ENCODE results near the gene NPTX2.

The NPTX2 gene

GRCh38 chr7:98616381-98617050 lies 569 bp upstream of the NPTX2 start:
- DNase-seq = no peak
- in situ Hi-C loops (cut with MboI; ENCODE audit: low pct_unique_long_range_greater_than_20kb, low sequenced_read_pairs) = no loop called here

DNA sequence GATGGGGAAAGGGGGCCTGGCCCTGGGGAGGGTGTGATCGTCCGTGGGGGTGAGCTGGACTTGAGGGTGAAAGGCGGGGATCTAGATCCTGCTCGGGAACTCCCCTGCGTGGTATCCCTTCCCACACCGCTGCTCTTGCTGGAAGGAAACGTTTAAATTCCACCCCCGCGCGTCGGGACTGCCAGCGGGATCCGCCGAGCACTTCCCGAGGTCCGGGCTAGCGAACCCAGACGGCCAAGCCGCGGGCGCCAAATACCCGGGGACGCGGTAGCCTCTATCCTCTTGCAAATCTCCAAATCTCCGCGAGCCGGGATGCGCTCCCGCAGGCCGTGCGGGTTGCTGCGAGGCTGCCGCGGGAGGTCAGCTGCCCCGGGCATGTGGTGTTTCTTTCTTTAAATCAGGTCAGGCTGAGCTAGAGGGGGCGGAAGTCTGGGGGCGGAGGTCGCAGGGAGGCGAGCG lies 904 bp downstream of the NPTX2 start:
- no peak for DNase-seq

GRCh38 chr7:98618786-98619185 lies 1.7 kb downstream of the NPTX2 start:
- peak; percentile 28 for DNase-seq
- in situ Hi-C loops (cut with MboI; ENCODE audit: low pct_unique_long_range_greater_than_20kb, low sequenced_read_pairs) = no loop called here

More for the DNA sequence above, 904 bp downstream of the NPTX2 start:
- in situ Hi-C loops (cut with MboI; ENCODE audit: low pct_unique_long_range_greater_than_20kb, low sequenced_read_pairs) = no loop called here

DNA sequence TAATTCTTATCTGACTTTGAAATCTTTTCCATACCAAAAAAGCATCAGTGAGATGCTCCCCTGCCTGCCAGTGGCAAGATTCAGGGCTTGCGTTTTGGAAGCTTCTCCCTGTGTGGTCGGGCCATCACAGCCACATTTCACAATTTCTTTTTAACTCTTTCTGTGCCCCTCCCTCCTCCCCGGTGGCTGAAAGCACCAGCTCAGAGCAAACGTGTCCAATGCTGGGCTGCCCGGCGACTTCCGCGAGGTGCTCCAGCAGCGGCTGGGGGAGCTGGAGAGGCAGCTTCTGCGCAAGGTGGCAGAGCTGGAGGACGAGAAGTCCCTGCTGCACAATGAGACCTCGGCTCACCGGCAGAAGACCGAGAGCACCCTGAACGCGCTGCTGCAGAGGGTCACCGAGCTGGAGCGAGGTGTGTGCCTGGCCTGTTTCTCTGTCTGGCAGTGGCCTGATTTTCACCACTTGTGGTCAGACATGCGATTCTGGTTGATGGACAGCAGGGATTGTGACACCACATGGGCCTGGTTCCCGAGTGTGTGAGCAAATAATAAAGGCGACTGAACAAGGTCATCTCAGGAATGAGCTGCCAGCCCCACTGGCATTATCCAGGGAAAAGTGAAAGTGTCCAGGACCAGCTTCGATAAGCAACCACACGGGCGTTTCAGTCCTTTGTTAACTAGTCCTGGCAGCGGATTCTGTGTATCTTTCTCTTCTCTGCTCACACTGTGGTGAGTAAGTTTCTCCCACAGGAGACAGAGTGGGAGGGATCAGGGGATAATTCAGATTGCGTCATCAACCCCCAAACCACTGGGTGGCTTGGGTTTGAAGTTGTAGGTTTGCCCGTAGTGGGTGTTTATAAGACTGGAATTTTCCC lies 2.6 kb downstream of the NPTX2 start:
- DNase-seq = peak; percentile 47
- in situ Hi-C loops (cut with MboI; ENCODE audit: low pct_unique_long_range_greater_than_20kb, low sequenced_read_pairs) = no loop called here

- DNase-seq = no peak
- in situ Hi-C loops (cut with MboI; ENCODE audit: low pct_unique_long_range_greater_than_20kb, low sequenced_read_pairs) = no loop called here
Observed at GRCh38 chr7:98621573-98622482, 4.7 kb downstream of the NPTX2 start.

DNA sequence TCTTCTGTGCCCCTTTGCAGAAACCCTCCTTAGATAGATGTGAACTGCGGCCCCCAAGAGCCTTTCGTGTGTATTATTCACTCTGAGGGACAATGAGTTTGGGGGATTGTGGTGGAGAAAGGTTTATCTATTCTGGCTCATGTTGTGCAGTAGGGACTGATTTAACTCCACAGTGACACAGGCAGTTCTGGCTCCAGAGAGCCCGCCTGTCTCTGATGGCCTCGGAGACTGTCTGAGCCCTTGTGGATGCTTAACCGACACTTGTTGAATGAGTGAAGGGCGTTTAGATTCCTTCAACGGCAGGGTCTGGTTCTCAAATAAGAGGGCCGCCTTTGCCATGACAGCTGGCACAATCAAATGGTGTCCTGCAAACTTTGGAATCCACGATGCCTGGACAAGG lies 5.8 kb downstream of the NPTX2 start:
- in situ Hi-C loops (cut with MboI; ENCODE audit: low pct_unique_long_range_greater_than_20kb, low sequenced_read_pairs) = no loop called here
- no peak for DNase-seq

GRCh38 chr7:98624846-98625420 lies 7.8 kb downstream of the NPTX2 start:
- in situ Hi-C loops (cut with MboI; ENCODE audit: low pct_unique_long_range_greater_than_20kb, low sequenced_read_pairs) = no loop called here
- DNase-seq = no peak

GRCh38 chr7:98626460-98627412 lies 9.7 kb downstream of the NPTX2 start:
- in situ Hi-C loops (cut with MboI; ENCODE audit: low pct_unique_long_range_greater_than_20kb, low sequenced_read_pairs) = no loop called here
- no peak for DNase-seq

DNA sequence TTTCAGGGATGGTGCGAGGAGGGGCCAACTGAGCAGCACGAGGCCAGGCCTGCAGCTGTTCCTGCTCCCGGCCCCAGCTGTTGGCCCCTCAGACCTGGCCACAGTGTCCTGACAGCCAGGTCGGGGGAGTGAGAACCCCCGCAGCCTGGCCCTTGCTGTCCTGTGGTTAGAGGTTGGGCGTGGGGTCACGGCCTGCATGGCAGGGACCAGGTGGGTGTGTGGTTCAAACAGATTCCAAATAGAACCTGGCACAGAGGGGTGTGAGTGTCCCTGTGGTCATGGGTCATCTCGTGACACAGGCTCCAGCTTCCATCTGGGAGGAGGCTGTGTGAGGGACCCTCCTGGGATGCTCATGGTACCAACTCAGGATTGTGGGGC lies 10.3 kb downstream of the NPTX2 start:
- DNase-seq = no peak
- in situ Hi-C loops (cut with MboI; ENCODE audit: low pct_unique_long_range_greater_than_20kb, low sequenced_read_pairs) = no loop called here

DNA sequence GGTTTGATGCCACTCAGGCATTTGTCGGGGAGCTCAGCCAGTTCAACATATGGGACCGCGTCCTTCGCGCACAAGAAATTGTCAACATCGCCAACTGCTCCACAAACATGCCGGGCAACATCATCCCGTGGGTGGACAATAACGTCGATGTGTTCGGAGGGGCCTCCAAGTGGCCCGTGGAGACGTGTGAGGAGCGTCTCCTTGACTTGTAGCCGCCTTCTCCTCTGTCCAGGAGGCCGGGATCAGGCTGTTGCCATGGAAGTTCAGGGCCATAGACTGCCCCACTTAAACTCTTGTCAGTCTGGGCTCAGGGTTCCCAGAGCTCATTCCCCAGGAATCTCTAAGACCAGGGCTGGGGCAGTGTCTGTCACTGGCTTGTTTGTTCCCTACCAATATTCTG lies 11.3 kb downstream of the NPTX2 start:
- no peak for DNase-seq

DNA sequence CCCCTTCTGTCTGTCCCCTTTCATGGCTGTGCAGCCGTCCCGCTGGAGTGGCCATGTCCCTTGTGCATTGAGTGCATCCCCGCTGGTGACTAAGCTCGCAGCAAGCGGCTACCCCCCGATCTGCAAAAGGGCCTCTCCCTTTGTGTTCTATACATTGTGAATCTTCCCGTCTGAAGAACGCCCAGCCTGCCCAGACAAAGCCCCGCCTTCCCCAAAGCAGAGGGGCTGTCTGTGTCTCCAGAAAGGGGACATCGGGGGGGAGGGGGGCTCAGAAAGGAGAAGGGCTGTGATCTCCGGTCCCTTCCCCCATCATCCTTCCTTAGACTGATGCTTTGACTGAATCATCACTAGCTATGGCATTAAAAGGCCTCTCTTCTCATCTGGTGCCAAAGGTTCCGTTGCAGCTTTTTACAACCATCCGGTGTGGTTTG lies 11.9 kb downstream of the NPTX2 start:
- DNase-seq = peak; percentile 94
- in situ Hi-C loops (cut with MboI; ENCODE audit: low pct_unique_long_range_greater_than_20kb, low sequenced_read_pairs) = no loop called here

More for the DNA sequence above, 11.3 kb downstream of the NPTX2 start:
- in situ Hi-C loops (cut with MboI; ENCODE audit: low pct_unique_long_range_greater_than_20kb, low sequenced_read_pairs) = no loop called here

- no peak for DNase-seq
- in situ Hi-C loops (cut with MboI; ENCODE audit: low pct_unique_long_range_greater_than_20kb, low sequenced_read_pairs) = no loop called here
Observed at GRCh38 chr7:98630149-98630548, 13.1 kb downstream of the NPTX2 start.

DNA sequence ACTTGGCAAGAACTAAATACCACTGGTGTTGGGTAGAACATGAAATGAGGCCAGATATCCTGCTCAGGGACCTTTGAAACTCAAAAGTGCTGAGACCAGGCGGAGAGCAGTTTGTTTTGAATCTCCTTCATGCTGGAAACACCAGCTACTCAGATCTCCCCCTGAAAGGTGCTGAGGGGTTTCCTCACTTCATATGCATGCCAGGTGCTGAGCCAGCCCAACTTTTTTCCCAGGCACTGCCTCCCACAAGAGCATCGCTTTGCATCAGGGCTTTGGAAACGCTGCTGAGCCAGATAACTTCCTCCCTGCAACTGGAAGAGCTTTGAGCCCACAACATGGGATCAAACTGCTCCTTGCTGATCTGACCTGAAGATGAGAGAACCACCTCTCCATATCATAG lies 13.7 kb downstream of the NPTX2 start:
- in situ Hi-C loops (cut with MboI; ENCODE audit: low pct_unique_long_range_greater_than_20kb, low sequenced_read_pairs) = no loop called here

GRCh38 chr7:98638853-98639252 lies 21.8 kb downstream of the NPTX2 start:
- no peak for DNase-seq
- in situ Hi-C loops (cut with MboI; ENCODE audit: low pct_unique_long_range_greater_than_20kb, low sequenced_read_pairs) = no loop called here

More for the DNA sequence above, 13.7 kb downstream of the NPTX2 start:
- no peak for DNase-seq

- no peak for DNase-seq
- in situ Hi-C loops (cut with MboI; ENCODE audit: low pct_unique_long_range_greater_than_20kb, low sequenced_read_pairs) = no loop called here
Observed at GRCh38 chr7:98640375-98640774, 23.3 kb downstream of the NPTX2 start.

DNA sequence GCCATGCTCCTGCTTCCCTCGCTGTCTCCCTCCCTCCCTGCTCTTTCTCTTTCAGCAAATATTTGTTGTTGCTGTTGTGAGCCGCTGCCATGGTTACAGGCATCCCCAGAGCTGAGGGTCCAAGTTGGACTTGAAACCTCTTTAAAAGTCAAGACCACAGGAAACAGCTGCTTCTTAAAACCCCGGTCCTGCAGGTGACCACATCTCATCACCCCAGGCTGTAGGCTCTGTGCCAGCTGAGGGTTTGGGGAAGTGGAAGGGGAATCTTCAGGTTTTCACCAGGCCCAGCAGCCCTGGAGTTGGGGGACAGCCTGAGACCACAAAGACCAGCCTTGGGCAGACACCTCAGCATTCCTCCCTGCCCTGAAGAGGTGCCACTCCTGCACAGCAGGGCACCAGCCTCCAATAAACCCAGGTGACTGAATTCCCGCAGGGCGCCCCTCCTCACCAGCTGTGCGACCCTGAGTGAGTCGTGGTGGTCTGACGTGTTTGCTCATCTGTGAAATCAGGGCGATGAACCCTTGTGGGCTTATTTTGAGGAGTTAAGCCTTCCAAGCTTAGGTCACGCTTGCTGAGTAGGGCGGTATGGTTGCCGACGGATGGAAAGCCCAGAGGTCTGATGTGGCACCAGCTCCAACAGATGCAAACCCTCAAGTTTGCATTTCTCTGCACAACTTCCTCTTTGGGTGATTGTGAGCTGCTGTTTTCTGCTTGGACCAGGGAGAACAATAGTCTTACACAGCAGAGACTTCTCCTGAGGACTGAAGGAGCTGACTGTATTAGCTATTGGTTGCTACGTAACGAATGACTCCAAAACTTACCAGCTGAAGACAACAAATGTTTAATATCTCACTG lies 24.8 kb downstream of the NPTX2 start:
- DNase-seq = peak; percentile 91
- in situ Hi-C loops (cut with MboI; ENCODE audit: low pct_unique_long_range_greater_than_20kb, low sequenced_read_pairs) = no loop called here

All from KBM-7 (cell line).